Heart right ventricle (tissue), 16 donors: ENCODE measurements around the gene CADM1. TPM values are rescaled to one million over a fixed set of nuclear protein-coding genes. Genes with fewer than 3 reads are reported as not detected.

ENCODE experiments used
- ATAC-seq, 8 donors: fragments of 200-7000 bp; cut with Tn5 transposase; one replicate each; pipeline ENCODE4 v1.9.1; 2020; ENCODE audit warnings: mild to moderate bottlenecking in 8 of 8, moderate library complexity in 8 of 8, moderate number of reproducible peaks in 1 of 8
- DNase-seq, 2 donors: peaks; one replicate each; pipeline ENCODE4 v3.0.0-alpha.2; 2020
- H3K27ac ChIP-seq, 10 donors: fragments of 200-600 bp; sonication (generic) in 2 of 10; one replicate each; pipeline versions ENCODE4 v1.5.0 to v1.8.0; 2020 to 2022; ENCODE audit warnings: mild to moderate bottlenecking in 3 of 10
- H3K27me3 ChIP-seq, 7 donors: fragments of 200-600 bp; one replicate each; pipeline ENCODE4 v1.8.0; 2021 to 2022; ENCODE audit warnings: mild to moderate bottlenecking in 2 of 7
- H3K36me3 ChIP-seq, 9 donors: fragments of 200-600 bp; sonication (generic) in 1 of 9; one replicate each; pipeline versions ENCODE4 v1.5.0 to v1.8.0; 2020 to 2022; ENCODE audit warnings: mild to moderate bottlenecking in 2 of 9
- H3K4me1 ChIP-seq, 9 donors: fragments of 200-600 bp; sonication (generic) in 1 of 9; one replicate each; pipeline versions ENCODE4 v1.5.0 to v1.8.0; 2020 to 2022; ENCODE audit warnings: mild to moderate bottlenecking in 4 of 9
- H3K4me3 ChIP-seq, 10 donors: fragments of 200-600 bp; sonication (generic) in 2 of 10; one replicate each; pipeline versions ENCODE4 v1.5.0 to v1.8.0; 2020 to 2022; ENCODE audit warnings: mild to moderate bottlenecking in 7 of 10, moderate library complexity in 2 of 10
- H3K9me3 ChIP-seq, 11 donors: fragments of 200-600 bp in 10 of 11; sonication (generic) in 2 of 11; one replicate each; pipeline versions ENCODE4 v1.5.0 to v1.8.0; 2013 to 2022; ENCODE audit warnings: mild to moderate bottlenecking in 2 of 11, control low read depth in 1 of 11, moderate library complexity in 1 of 11
- CTCF ChIP-seq, 9 donors: fragments of 200-600 bp; sonication (generic) in 2 of 9; IDR thresholded peaks; one replicate each; pipeline versions ENCODE4 v1.5.0 to v1.8.0; 2021 to 2022; ENCODE audit warnings: antibody characterized with exemption in 9 of 9, mild to moderate bottlenecking in 5 of 9, moderate library complexity in 1 of 9
- WGBS, 2 donors: extraction: QIAGEN DNeasy Blood & Tissue Kit; methylation state at CpG; one replicate each; pipeline ENCODE4 v1.1.7; 2013; ENCODE audit warnings: inconsistent platforms in 1 of 2; 5-methylcytosine and 5-hydroxymethylcytosine counted together
- intact Hi-C, 10 donors: fragments of 100-400 bp; cut with DNase I; formaldehyde crosslinking; loops; one replicate each; pipeline versions ENCODE4 v1.11.1 to v1.14.2; 2022
- polyA plus RNA-seq, 2 donors: library from polyadenylated mRNA; stranded (reverse); fragments of 200-250 nt; gene quantifications; one replicate each; pipeline ENCODE4 v1.2.3, GENCODE V29; 2013
- total RNA-seq, 10 donors: library from RNA; stranded (reverse); fragmentation: NEBNext Ultra II Directional in 3 of 10; extraction: Animal tissue kit (Norgen Biotek cat#: 25700) in 3 of 10; gene quantifications; one replicate each; pipeline versions ENCODE4 v1.2.1 to v1.2.4, GENCODE V29; 2021 to 2023
- donor health status: Arrhythmogenic right ventricular cardiomyopathy.
- donor health status: ischemic (EF 13 %, LVEDD 7.1; RV severe dilation, severe dysfunction).
- donor health status: healthy with polysubstance abuse.
- donor health status: DM: no; HTN: yes; CAD: no.
- donor health status: DM: no; HTN: no; CAD: no.
- donor health status: ischemic (EF 25% LVEDD 6.9; RV normal size, moderate dysfunction).
- donor health status: ischemic (EF 25% LVEDD 5.7; RV mildly dilated, moderate dysfunction).
- donor health status: healthy.
- donor health status: DM: yes; HTN: yes; CAD: no.
- donor health status: Ischemic cardiomyopathy.
- donor health status: ischemic (EF 35%, LVEDD 5.7; RV mildly dilated, moderate dysfunction).
- donor health status: nonischemic (EF 11% LVEDD 7.7; RV severe dilation, severe dysfunction).
- donor health status: DM: yes; HTN: yes; CAD: no.
- donor health status: PGD.
- donor health status: ischemic (EF 29% LVEDD 5.4; RV normal size, mild dysfunction).
- donor health status: nonischemic (EF 23%, LVEDD 6.1; RV moderate dilation, normal function).

The CADM1 gene
- total and polyA plus RNA-seq, 12 donors: 10.2 to 83.0 (median 41.4) TPM

GRCh38 chr11:115459563-115459962 lies 44.7 kb downstream of the CADM1 start:
- Histone ChIP-seq H3K4me3 (no peak overlapping the region), H3K4me1 (no peaks in the 10 kb centered on the region), H3K36me3 (no peaks in the 10 kb centered on the region), H3K27me3 (no peaks in the 10 kb centered on the region), H3K27ac (no peak overlapping the region), H3K9me3 (no peaks in the 10 kb centered on the region)
- DNase-seq (no peak), ATAC-seq (no peak)
- intact Hi-C loops: no loop called here
- TF ChIP-seq CTCF (IDR thresholded peaks at IDR 0.05): no peak

- Histone ChIP-seq H3K36me3 (no peaks in the 10 kb centered on the region), H3K4me1 (no peaks in the 10 kb centered on the region), H3K27ac (no peak overlapping the region), H3K9me3 (no peaks in the 10 kb centered on the region), H3K27me3 (no peaks in the 10 kb centered on the region), H3K4me3 (no peak overlapping the region)
- intact Hi-C loops: no loop called here
- TF ChIP-seq CTCF (IDR thresholded peaks at IDR 0.05): no peak
- no peak for ATAC-seq
- 79 to 84% methylated on average over 4 of the region's 4 CpGs for WGBS, 2 donors
- DNase-seq: no peak
These were observed 45.3 kb downstream of the CADM1 start for GRCh38 chr11:115458877-115459276.

GRCh38 chr11:115456019-115456418 lies 48.2 kb downstream of the CADM1 start:
- no peak overlapping the region for H3K4me3 ChIP-seq
- H3K4me1 ChIP-seq: no peaks in the 10 kb centered on the region
- no peak for TF ChIP-seq CTCF (IDR thresholded peaks at IDR 0.05)
- intact Hi-C loops: no loop called here
- no peaks in the 10 kb centered on the region for H3K27me3 ChIP-seq
- no peak overlapping the region for H3K27ac ChIP-seq
- H3K36me3 ChIP-seq: no peaks in the 10 kb centered on the region
- H3K9me3 ChIP-seq: no peaks in the 10 kb centered on the region
- no peak for DNase-seq
- no peak for ATAC-seq

- Histone ChIP-seq H3K4me1 (no peaks in the 10 kb centered on the region), H3K36me3 (no peaks in the 10 kb centered on the region), H3K27me3 (no peaks in the 10 kb centered on the region), H3K4me3 (no peak overlapping the region), H3K9me3 (no peaks in the 10 kb centered on the region), H3K27ac (no peak overlapping the region)
- no peak for TF ChIP-seq CTCF (IDR thresholded peaks at IDR 0.05)
- ATAC-seq (no peak), DNase-seq (no peak)
- 84 to 89% methylated on average over 4 of the region's 4 CpGs for WGBS, 2 donors
- intact Hi-C loops: no loop called here
These were observed 48.6 kb downstream of the CADM1 start for GRCh38 chr11:115455613-115456012.

- H3K4me1 ChIP-seq: no peaks in the 10 kb centered on the region
- H3K27ac ChIP-seq: no peak overlapping the region
- no peaks in the 10 kb centered on the region for H3K9me3 ChIP-seq
- no peak overlapping the region for H3K4me3 ChIP-seq
- ATAC-seq (no peak), DNase-seq (no peak)
- WGBS, 2 donors: 91 to 93% methylated on average over 1 of the region's 1 CpG
- no peaks in the 10 kb centered on the region for H3K36me3 ChIP-seq
- no peaks in the 10 kb centered on the region for H3K27me3 ChIP-seq
- no peak for TF ChIP-seq CTCF (IDR thresholded peaks at IDR 0.05)
- intact Hi-C loops: no loop called here
These were observed 49.7 kb downstream of the CADM1 start for GRCh38 chr11:115454525-115454924.
